DOHH2 (cell line): ENCODE data around the gene RAD17.
"Not testable (repeated sequence)": the region's sequence is repeated elsewhere in the genome, so short reads cannot be mapped to it uniquely, and the experiment has no call there.

ENCODE experiments used
- H3F3A ChIP-seq: fragments of 200-600 bp; sonication (generic), shearing (Covaris generic); 2 replicates; pipeline ENCODE4 v1.6.0; 2016; ENCODE audit warnings: antibody characterized with exemption, mild to moderate bottlenecking; ENCODE audit not compliant: control insufficient read depth, insufficient read depth
- H3K27ac ChIP-seq: fragments of 200-600 bp; sonication (generic); 2 replicates; pipeline ENCODE4 v1.5.1; 2014; ENCODE audit warnings: low read depth, mild to moderate bottlenecking, low read length, moderate library complexity
- H3K27me3 ChIP-seq: fragments of 200-600 bp; sonication (generic); 2 replicates; pipeline ENCODE4 v1.6.1; 2014; ENCODE audit warnings: mild to moderate bottlenecking, low read length, mixed read lengths; ENCODE audit not compliant: control insufficient read depth
- H3K36me3 ChIP-seq: fragments of 200-600 bp; sonication (generic); 2 replicates; pipeline ENCODE4 v1.6.1; 2014; ENCODE audit warnings: mild to moderate bottlenecking, low read length, moderate library complexity, mixed read lengths; ENCODE audit not compliant: control insufficient read depth
- H3K4me1 ChIP-seq: fragments of 200-600 bp; sonication (generic); 2 replicates; pipeline ENCODE4 v1.6.1; 2014; ENCODE audit warnings: mild to moderate bottlenecking, low read length, mixed read lengths; ENCODE audit not compliant: control insufficient read depth
- H3K4me2 ChIP-seq: fragments of 200-600 bp; sonication (generic); 2 replicates; pipeline ENCODE4 v1.6.0; 2014; ENCODE audit warnings: mild to moderate bottlenecking, low read length, moderate library complexity
- H3K4me3 ChIP-seq: fragments of 200-600 bp; sonication (generic); 2 replicates; pipeline ENCODE4 v1.5.1; 2014; ENCODE audit warnings: mild to moderate bottlenecking, low read length, mixed read lengths
- H3K79me2 ChIP-seq: fragments of 200-600 bp; sonication (generic); 2 replicates; pipeline ENCODE4 v1.6.1; 2014; ENCODE audit warnings: mild to moderate bottlenecking, low read length, mixed read lengths; ENCODE audit not compliant: control insufficient read depth
- H3K9me2 ChIP-seq: fragments of 200-600 bp; sonication (generic); replicated peaks from 2 replicates; pipeline ENCODE4 v1.6.1; 2014; ENCODE audit warnings: mild to moderate bottlenecking, low read length, mixed read lengths; ENCODE audit not compliant: control insufficient read depth
- H3K9me3 ChIP-seq: fragments of 200-600 bp; sonication (generic); 2 replicates; pipeline ENCODE4 v1.6.1; 2014; ENCODE audit warnings: antibody characterized with exemption, low read length, mixed read lengths; ENCODE audit not compliant: control insufficient read depth, insufficient read depth
- H4K20me1 ChIP-seq: fragments of 200-600 bp; sonication (generic); 2 replicates; pipeline ENCODE4 v1.6.0; 2014; ENCODE audit warnings: low read depth, mild to moderate bottlenecking, antibody characterized with exemption, low read length, moderate library complexity; ENCODE audit not compliant: control insufficient read depth, insufficient read depth
- EZH2phosphoT487 ChIP-seq: fragments of 200-600 bp; sonication (generic); IDR thresholded peaks from 2 replicates; pipeline ENCODE4 v1.6.1; 2017; ENCODE audit warnings: borderline replicate concordance, mild to moderate bottlenecking, antibody characterized with exemption, low read length, moderate library complexity, mixed read lengths
- TF ChIP-seq, protein P1 (sequence below): fragments of 200-600 bp; sonication (generic); IDR thresholded peaks from one replicate; pipeline ENCODE4 v1.5.1; 2014; ENCODE audit warnings: antibody characterized with exemption, mild to moderate bottlenecking, low read depth, low read length; ENCODE audit not compliant: poor library complexity, severe bottlenecking

The RAD17 gene

GRCh38 chr5:69431424-69432303 is 62.0 kb downstream of the RAD17 start:
- H3K9me3 ChIP-seq, result no peaks in the 10 kb centered on the region
- no peak overlapping the region for H3K4me3 ChIP-seq
- H3K4me1 ChIP-seq, result no peaks in the 10 kb centered on the region
- TF ChIP-seq, protein P1, sequence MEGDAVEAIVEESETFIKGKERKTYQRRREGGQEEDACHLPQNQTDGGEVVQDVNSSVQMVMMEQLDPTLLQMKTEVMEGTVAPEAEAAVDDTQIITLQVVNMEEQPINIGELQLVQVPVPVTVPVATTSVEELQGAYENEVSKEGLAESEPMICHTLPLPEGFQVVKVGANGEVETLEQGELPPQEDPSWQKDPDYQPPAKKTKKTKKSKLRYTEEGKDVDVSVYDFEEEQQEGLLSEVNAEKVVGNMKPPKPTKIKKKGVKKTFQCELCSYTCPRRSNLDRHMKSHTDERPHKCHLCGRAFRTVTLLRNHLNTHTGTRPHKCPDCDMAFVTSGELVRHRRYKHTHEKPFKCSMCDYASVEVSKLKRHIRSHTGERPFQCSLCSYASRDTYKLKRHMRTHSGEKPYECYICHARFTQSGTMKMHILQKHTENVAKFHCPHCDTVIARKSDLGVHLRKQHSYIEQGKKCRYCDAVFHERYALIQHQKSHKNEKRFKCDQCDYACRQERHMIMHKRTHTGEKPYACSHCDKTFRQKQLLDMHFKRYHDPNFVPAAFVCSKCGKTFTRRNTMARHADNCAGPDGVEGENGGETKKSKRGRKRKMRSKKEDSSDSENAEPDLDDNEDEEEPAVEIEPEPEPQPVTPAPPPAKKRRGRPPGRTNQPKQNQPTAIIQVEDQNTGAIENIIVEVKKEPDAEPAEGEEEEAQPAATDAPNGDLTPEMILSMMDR, result no peak
- no peak for TF ChIP-seq EZH2phosphoT487
- no peaks in the 10 kb centered on the region for H3K36me3 ChIP-seq
- no peak overlapping the region for H3K27ac ChIP-seq
- no peak overlapping the region for H3K4me2 ChIP-seq
- H3K9me2 ChIP-seq, result no peaks in the 10 kb centered on the region
- H4K20me1 ChIP-seq, result no peaks in the 10 kb centered on the region
- no peaks in the 10 kb centered on the region for H3F3A ChIP-seq
- no peaks in the 10 kb centered on the region for H3K27me3 ChIP-seq
- H3K79me2 ChIP-seq, result no peaks in the 10 kb centered on the region

- Histone ChIP-seq H3K4me1 (no peaks in the 10 kb centered on the region), H3K4me2 (no peak overlapping the region), H3K27ac (no peak overlapping the region), H4K20me1 (no peaks in the 10 kb centered on the region), H3K4me3 (no peak overlapping the region), H3F3A (no peaks in the 10 kb centered on the region), H3K9me3 (no peaks in the 10 kb centered on the region), H3K9me2 (no peaks in the 10 kb centered on the region), H3K36me3 (no peaks in the 10 kb centered on the region), H3K27me3 (no peaks in the 10 kb centered on the region), H3K79me2 (no peaks in the 10 kb centered on the region)
- TF ChIP-seq EZH2phosphoT487, result no peak
- TF ChIP-seq, protein P1, result no peak
Measured at GRCh38 chr5:69432412-69433206, 63.0 kb downstream of the RAD17 start.

GRCh38 chr5:69435276-69435884 is 65.8 kb downstream of the RAD17 start:
- H3K9me2 ChIP-seq, H3K27me3 ChIP-seq, H3F3A ChIP-seq, H3K4me3 ChIP-seq, H4K20me1 ChIP-seq, H3K79me2 ChIP-seq, H3K4me2 ChIP-seq, H3K4me1 ChIP-seq, H3K36me3 ChIP-seq, H3K9me3 ChIP-seq, H3K27ac ChIP-seq: not testable (repeated sequence)
